Astrocyte of the cerebellum (primary cell): ENCODE results near the gene STIMATE.

Experiments used
- DNase-seq: peaks from one replicate; pipeline ENCODE4 v3.0.0-alpha.2; 2011; ENCODE audit warnings: low read depth
- H3K4me3 ChIP-seq: 2 replicates; pipeline ENCODE4 v1.5.1; 2011; ENCODE audit warnings: mild to moderate bottlenecking, low read depth, low read length, moderate library complexity
- CTCF ChIP-seq: IDR thresholded peaks from 2 replicates; pipeline ENCODE4 v1.5.1; 2012; ENCODE audit warnings: low read length, low read depth, moderate library complexity, mild to moderate bottlenecking; ENCODE audit errors: missing control alignments
- in situ Hi-C: cut with HindIII; loops from 2 replicates; pipeline ENCODE4 v1.10.0; 2017; ENCODE audit warnings: low sequenced_read_pairs

Gene STIMATE

DNA sequence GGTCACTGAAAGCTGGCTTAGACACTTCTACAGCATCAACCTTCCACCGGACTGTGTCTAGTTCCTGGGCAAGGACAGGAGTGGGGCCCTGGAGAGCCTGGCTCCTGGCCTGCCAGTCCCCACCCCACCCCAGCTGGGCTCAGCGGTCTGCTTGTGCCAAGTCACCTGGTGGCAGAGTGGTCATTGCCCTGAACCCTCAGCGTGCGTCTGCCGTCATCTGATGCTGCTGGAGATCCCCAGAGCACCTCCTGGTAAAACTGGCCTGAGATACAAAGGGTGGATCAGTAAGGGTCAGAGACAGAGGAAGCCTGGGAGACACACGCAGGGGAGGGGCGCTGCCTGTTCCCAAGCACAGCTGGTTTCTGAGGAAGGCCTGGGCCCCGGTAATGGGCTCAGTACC lies 83.5 kb downstream of the STIMATE start:
- no peak overlapping the region for H3K4me3 ChIP-seq
- DNase-seq = no peak
- no peak for TF ChIP-seq CTCF
- in situ Hi-C loops = no loop called here

DNA sequence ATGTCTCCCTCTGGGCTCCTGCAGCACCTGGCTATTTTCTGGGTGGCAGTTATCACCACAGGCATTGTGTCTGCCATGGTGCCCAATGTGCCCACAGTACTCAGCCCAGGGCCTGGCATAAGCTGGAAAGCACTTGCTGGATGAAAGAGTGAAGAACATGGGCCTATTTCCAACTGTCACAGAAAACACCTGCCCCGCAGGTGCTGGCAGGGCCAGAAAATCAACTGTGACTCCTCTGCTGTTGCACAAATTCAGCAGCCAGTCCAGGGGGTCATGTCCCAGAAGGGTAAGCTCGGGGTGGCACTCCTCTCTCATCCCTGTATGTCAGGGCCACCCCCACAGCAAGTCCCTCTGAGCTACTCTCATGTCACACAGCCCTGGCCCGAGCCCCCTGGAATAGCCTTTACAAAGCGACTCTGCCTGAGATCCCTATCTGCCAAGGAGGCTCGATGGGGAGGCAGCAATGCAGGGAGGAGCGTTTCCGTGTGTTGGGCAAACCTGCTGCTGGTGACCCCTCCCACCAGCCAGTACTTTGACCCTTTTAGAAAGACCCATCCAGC lies 85.8 kb downstream of the STIMATE start:
- DNase-seq = no peak
- in situ Hi-C loops = no loop called here
- TF ChIP-seq CTCF = no peak
- no peak overlapping the region for H3K4me3 ChIP-seq

GRCh38 chr3:52810923-52811322 lies 86.4 kb downstream of the STIMATE start:
- H3K4me3 ChIP-seq = no peak overlapping the region
- TF ChIP-seq CTCF = no peak
- DNase-seq = no peak
- in situ Hi-C loops = no loop called here

DNA sequence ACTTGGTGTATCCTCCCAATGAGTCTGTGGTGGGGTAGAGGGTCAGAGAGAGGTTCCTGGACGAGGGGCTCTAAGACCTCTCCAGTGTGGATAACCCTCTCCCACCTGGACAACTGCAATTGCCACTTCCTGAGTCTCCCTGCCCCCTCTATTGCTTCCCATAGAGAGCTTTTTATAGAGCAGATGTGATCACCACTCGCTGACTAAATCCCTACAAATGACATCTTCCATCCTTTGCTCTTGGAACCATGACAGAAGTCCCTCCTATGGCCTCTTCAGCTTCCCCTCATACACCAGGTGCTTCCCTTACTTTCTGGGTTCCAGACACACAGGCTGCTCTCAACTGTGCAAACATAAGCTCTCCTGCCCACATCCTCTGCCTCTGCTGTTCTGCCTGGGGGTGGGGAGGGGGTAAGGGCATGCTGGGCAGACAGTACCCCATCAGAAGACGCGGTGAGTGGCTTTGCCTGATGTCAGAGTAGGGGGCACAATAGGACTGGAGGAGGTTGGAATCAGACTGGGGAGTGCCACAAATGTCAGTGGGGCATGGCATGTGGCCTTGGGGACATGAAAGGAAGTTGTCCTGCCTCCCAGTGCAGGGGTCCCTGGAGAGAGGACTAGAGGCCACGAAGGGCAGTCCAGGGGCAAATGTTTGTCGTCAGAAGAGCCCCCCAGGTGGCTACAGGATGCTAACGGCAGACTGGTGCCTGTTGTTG lies 87.5 kb downstream of the STIMATE start:
- no peak for DNase-seq
- TF ChIP-seq CTCF = no peak
- no peak overlapping the region for H3K4me3 ChIP-seq
- in situ Hi-C loops = no loop called here

- no peak for TF ChIP-seq CTCF
- DNase-seq = no peak
- no peak overlapping the region for H3K4me3 ChIP-seq
- in situ Hi-C loops = no loop called here
Observed at GRCh38 chr3:52809149-52809548, 88.2 kb downstream of the STIMATE start.

DNA sequence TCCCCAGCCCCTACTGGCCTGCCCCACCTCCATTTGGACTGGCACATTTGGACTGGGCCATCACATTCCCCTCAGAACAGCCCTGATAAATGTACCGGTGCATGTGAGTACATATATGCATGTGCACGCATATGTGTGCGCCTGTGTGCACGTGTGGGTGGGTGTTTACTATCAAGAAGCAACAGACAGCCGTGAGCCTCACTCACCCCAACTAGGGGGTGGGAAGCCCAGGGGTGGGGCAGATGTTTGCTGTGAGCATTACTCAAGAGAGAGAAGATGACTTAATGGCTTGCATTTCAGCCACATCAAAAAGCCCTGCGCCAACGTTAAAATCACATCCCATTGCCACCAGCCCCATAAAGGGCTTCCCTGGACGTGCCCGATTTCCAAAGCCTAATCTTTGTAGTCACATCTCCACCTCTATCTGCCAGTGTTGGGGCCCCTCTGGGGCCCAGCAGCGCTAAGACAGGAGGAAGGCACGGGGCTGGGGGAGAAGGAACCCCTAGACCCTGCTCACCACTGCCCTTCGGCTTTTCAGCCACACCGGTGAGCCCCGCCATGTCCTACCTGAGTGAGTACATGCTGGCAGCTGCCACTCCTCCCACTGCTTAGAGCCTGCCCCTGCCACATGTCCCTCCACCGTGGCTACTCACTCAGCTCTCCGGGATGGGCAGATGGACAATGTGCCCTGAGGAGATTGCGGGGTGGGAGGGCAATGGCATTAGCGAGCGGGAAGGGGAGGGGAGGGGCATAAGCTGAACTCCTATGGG lies 91.9 kb downstream of the STIMATE start:
- TF ChIP-seq CTCF = no peak
- no peak for DNase-seq
- in situ Hi-C loops = no loop called here
- H3K4me3 ChIP-seq = no peak overlapping the region
